ENCODE results near the gene CHRNB2.
A peak's percentile ranks its signal among the peaks of the same experiment; 100 is the strongest.

The CHRNB2 gene

GRCh38 chr1:154552036-154552435, 15.5 kb upstream of the CHRNB2 start:
- TF ChIP-seq NFIC (IDR thresholded peaks at IDR 0.05) (no peak), TEAD4 (IDR thresholded peaks at IDR 0.05) (no peak), RAD21 (IDR thresholded peaks at IDR 0.05; ENCODE audit: low read depth) (no peak), CREB1 (IDR thresholded peaks at IDR 0.05; ENCODE audit: low read depth) (no peak), EP300 (IDR thresholded peaks at IDR 0.05; ENCODE audit: borderline replicate concordance) (no peak)

- no peak for TF ChIP-seq EP300 (IDR thresholded peaks at IDR 0.05; ENCODE audit: borderline replicate concordance)
- no peak; the same call in 1 of the 2 replicates for TF ChIP-seq NFIC (IDR thresholded peaks at IDR 0.05)
- TF ChIP-seq TCF12 (IDR thresholded peaks at IDR 0.05; ENCODE audit: low read depth) = no peak
- TF ChIP-seq FOXM1 (IDR thresholded peaks at IDR 0.05; ENCODE audit: borderline replicate concordance, low read depth) = no peak
- no peak for TF ChIP-seq MAX (IDR thresholded peaks at IDR 0.05)
- no peak for TF ChIP-seq USF1 (IDR thresholded peaks at IDR 0.05)
- TF ChIP-seq ZBTB7A (IDR thresholded peaks at IDR 0.05; ENCODE audit: low read depth) = no peak
- TF ChIP-seq TEAD4 (IDR thresholded peaks at IDR 0.05) = no peak
- TF ChIP-seq TAF1 (IDR thresholded peaks at IDR 0.05; ENCODE audit: low read depth) = no peak
- no peak for TF ChIP-seq YY1 (IDR thresholded peaks at IDR 0.05; ENCODE audit: low read depth)
- TF ChIP-seq RAD21 (IDR thresholded peaks at IDR 0.05; ENCODE audit: low read depth) = no peak
Measured at GRCh38 chr1:154553056-154554030, 14.2 kb upstream of the CHRNB2 start.

GRCh38 chr1:154556422-154556821, 11.2 kb upstream of the CHRNB2 start:
- TF ChIP-seq MAX (IDR thresholded peaks at IDR 0.05) (no peak), ZBTB7A (IDR thresholded peaks at IDR 0.05; ENCODE audit: low read depth) (no peak), TEAD4 (IDR thresholded peaks at IDR 0.05) (peak; percentile 69), TCF12 (IDR thresholded peaks at IDR 0.05; ENCODE audit: low read depth) (no peak), CREB1 (IDR thresholded peaks at IDR 0.05; ENCODE audit: low read depth) (no peak), NFIC (IDR thresholded peaks at IDR 0.05) (no peak)

GRCh38 chr1:154557248-154557938, 10.2 kb upstream of the CHRNB2 start:
- no peak for TF ChIP-seq CEBPB (IDR thresholded peaks at IDR 0.05)
- TF ChIP-seq EP300 (IDR thresholded peaks at IDR 0.05; ENCODE audit: borderline replicate concordance) = no peak
- TF ChIP-seq FOXM1 (IDR thresholded peaks at IDR 0.05; ENCODE audit: borderline replicate concordance, low read depth) = no peak
- TF ChIP-seq ZBTB7A (IDR thresholded peaks at IDR 0.05; ENCODE audit: low read depth) = no peak
- TF ChIP-seq TEAD4 (IDR thresholded peaks at IDR 0.05) = no peak
- no peak for TF ChIP-seq CREB1 (IDR thresholded peaks at IDR 0.05; ENCODE audit: low read depth)
- TF ChIP-seq REST (IDR thresholded peaks at IDR 0.05; ENCODE audit: low read depth) = no peak
- TF ChIP-seq USF1 (IDR thresholded peaks at IDR 0.05) = no peak
- TF ChIP-seq NFIC (IDR thresholded peaks at IDR 0.05) = no peak
- no peak for TF ChIP-seq TCF12 (IDR thresholded peaks at IDR 0.05; ENCODE audit: low read depth)
- no peak for TF ChIP-seq TAF1 (IDR thresholded peaks at IDR 0.05; ENCODE audit: low read depth)
- no peak for TF ChIP-seq RAD21 (IDR thresholded peaks at IDR 0.05; ENCODE audit: low read depth)
- no peak for TF ChIP-seq YY1 (IDR thresholded peaks at IDR 0.05; ENCODE audit: low read depth)

GRCh38 chr1:154557939-154558719, 9.4 kb upstream of the CHRNB2 start, which contains the start of gene UBE2Q1:
Gene UBE2Q1, minus strand, starts transcription at chr1:154558662. Its CDS starts 109 bp downstream, at chr1:154558553.
- TF ChIP-seq TEAD4 (IDR thresholded peaks at IDR 0.05) (no peak), YY1 (IDR thresholded peaks at IDR 0.05; ENCODE audit: low read depth) (peak; percentile 91)

- peak; percentile 22; the same call in 1 of the 2 replicates for TF ChIP-seq TCF12 (IDR thresholded peaks at IDR 0.05; ENCODE audit: low read depth)
- TF ChIP-seq TAF1 (IDR thresholded peaks at IDR 0.05; ENCODE audit: low read depth) = peak; percentile 63; the same call in 1 of the 2 replicates
- peak; percentile 100 for TF ChIP-seq MAX (IDR thresholded peaks at IDR 0.05)
- TF ChIP-seq EGR1 (IDR thresholded peaks at IDR 0.05) = peak; percentile 22; the same call in 1 of the 2 replicates
- peak; percentile 99 for TF ChIP-seq USF1 (IDR thresholded peaks at IDR 0.05)
- TF ChIP-seq CREB1 (IDR thresholded peaks at IDR 0.05; ENCODE audit: low read depth) = peak; percentile 75
- TF ChIP-seq EP300 (IDR thresholded peaks at IDR 0.05; ENCODE audit: borderline replicate concordance) = no peak; the same call in 1 of the 2 replicates
- TF ChIP-seq YY1 (IDR thresholded peaks at IDR 0.05; ENCODE audit: low read depth) = no peak
Measured at GRCh38 chr1:154558720-154559465, 8.7 kb upstream of the CHRNB2 start.

Data from Ishikawa (cell line).